Stimulated activated naive CD8-positive, alpha-beta T cell treated with anti-CD3 and anti-CD28 coated beads, Interleukin-15, Interleukin-2, amounts not matched to agents 100 U/mL and 50 U/mL, for 24 hours (primary cell): Measurements from ENCODE around the gene HMGXB4.
"Not testable (repeated sequence)": the region's sequence is repeated elsewhere in the genome, so short reads cannot be mapped to it uniquely, and the experiment has no call there.

Experiments
- ATAC-seq: fragments of 150-1000 bp; cut with Tn5 transposase; one replicate; pipeline ENCODE4 v1.10.0; 2021
- DNase-seq: peaks from one replicate; pipeline ENCODE4 v3.0.0; 2021

The HMGXB4 gene, protein sequence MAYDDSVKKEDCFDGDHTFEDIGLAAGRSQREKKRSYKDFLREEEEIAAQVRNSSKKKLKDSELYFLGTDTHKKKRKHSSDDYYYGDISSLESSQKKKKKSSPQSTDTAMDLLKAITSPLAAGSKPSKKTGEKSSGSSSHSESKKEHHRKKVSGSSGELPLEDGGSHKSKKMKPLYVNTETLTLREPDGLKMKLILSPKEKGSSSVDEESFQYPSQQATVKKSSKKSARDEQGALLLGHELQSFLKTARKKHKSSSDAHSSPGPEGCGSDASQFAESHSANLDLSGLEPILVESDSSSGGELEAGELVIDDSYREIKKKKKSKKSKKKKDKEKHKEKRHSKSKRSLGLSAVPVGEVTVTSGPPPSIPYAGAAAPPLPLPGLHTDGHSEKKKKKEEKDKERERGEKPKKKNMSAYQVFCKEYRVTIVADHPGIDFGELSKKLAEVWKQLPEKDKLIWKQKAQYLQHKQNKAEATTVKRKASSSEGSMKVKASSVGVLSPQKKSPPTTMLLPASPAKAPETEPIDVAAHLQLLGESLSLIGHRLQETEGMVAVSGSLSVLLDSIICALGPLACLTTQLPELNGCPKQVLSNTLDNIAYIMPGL

DNA sequence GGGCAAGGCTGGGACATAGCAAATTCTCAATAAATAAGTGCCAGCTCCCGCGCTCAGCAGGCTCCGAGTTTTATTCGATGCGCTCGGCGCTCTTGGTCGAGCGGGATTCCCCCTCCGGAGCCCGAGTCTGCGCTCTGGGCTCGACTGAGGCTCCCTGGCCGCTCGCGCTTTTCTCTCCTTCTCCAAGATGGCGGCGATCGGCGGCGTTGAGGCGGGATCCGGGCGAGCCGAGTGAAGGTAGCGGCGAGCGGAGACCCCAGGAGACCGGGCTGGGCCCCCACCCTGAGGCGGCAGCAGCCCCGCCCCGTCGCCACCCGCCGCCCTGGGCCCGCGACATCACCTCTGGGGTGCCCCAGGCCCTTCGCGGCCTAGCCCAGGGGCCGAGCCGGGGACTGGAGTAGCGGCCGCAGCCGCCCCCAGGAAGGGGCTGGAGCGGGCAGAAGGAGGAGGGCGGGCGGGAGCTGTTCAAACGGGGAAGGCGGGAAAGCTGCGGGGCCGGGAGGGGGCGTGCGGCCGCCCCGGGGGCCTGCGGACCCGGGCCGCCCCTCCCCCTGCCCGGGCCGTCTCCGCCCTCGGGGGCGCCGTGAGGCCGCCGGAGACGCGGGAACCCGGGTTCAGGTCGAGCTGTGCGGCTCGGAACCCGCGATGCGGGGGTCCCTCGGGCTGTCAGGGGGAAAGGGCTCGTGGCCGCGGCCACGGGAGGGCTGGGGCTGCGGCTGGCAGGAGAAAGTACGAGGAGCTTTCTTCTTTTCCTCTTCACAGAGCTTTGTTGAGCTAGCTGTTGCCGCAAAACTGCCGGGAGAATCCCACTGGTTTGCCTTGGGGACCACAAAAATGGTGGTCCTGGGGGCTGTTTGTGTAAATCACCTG, at the start of gene HMGXB4:
TSS of gene HMGXB4 (plus strand) at position 173 of the 870 bp plus-strand sequence. CDS start 4,898 bp downstream, outside the sequence.
- ATAC-seq, result peak; percentile 90
- peak; percentile 86 for DNase-seq

DNA sequence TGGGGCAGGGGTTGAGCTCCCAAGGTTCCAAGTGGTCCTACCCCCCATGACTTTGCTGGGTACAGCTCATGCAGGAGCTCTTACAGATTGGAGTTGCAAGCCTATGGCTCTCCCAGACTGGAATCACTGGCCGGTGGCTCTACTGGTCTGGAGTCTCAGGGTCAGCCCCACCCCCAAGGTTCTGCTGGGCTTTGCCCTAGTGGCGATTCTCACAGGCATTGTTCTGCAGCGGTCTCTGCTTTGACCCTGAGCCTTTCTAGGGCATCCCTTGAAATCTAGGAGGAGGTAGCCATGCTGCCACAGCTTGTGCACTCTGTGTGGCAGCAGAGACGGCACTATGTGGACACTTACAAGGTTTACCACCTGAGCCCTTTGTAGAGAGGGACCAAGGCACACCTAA, 49.3 kb upstream of the HMGXB4 start:
- no peak for DNase-seq
- ATAC-seq, result no peak

DNA sequence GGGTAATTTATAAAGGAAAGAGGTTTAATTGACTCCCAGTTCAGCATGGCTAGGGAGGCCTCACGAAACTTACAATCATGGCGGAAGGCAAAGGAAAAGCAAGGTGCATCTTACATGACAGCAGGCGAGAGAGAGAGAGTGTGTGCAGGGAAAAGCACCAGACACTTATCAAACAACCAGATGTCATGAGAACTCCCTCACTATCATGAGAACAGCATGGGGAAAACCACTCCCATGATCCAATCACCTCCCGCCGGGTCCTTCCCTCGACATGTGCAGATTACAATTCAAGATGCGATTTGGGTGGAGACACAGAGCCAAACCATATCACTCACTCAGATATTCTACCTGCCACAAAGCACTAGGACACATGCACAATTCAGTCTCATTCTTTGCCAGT, 48.1 kb upstream of the HMGXB4 start:
- no peak for DNase-seq
- ATAC-seq, result no peak

DNA sequence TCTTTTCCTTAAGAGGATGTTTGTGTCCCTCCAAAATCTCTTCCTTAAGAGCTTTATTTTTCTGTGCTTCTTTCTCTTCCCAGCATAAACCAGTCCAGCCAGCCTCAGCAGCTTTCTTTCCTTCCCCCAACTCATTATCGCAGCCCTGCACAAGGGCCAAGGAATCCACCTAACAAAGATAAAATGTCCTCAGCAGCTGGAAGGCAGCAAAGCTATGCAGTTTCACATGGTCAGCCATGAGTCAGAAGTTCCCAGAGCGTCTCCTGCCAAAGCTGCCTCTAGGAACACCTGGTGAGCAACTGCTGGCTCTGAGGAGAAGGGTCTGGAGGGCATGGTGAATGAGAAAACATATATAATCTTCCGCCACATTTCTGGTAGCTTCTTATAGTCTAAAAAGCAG, 45.3 kb upstream of the HMGXB4 start:
- no peak for DNase-seq
- ATAC-seq, result no peak

DNA sequence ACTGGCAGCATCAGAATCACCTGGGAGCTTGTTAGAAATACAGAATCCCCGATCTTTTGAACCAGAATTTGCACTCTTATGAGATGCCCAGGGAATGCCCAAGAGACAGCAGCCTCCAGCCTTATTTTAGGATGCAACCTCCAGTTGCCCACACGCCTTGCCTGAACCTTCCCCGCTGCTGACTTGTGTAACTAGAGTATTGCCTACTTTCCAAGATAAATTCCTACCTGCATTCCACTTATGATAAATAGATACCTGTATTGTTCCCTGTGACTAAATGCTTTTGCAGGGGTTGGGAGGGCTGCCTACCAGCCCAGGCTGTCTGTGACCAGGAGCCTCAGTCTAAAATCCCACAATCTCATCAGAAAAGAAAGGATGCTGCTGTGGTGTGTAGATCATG, 44.3 kb upstream of the HMGXB4 start:
- no peak for DNase-seq
- ATAC-seq, result no peak

DNA sequence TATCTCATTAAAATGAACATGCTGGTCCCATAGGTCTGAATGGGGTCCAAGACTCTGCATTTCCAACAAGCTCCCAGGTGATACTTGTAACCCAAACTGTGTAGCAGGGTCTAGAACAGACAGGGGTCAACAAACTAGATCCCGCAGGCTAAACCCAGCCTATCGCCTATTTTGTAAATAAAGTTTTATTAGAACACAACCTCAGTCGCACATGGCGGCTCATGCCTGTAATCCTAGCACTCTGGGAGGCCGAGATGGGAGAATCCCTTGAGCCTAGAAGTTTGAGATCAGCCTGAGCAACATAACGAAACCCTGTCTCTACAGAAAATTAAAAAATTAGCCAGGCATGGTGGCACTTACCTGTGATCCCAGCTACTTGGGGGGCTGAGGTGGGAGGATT, 42.3 kb upstream of the HMGXB4 start:
- ATAC-seq (no peak), DNase-seq (no peak)

DNA sequence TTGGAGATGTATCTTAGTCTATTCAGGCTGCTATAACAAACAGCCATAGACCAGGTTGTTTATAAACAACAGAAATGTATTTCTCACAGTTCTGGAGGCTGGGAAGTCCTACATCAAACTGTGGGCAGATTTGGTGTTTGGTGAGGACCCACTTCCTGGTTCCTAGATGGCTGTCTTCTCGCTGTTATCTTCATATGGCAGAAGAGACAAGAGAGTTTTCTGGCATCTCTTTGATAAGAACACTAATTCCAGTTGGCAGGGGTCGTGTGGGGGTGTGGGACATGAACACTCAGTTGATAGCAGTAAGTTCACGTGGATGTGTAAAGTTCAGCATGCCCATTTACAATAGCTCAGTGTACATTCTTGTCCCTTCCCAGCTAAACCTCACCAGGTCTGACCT, 41.3 kb upstream of the HMGXB4 start:
- DNase-seq (no peak), ATAC-seq (no peak)

DNA sequence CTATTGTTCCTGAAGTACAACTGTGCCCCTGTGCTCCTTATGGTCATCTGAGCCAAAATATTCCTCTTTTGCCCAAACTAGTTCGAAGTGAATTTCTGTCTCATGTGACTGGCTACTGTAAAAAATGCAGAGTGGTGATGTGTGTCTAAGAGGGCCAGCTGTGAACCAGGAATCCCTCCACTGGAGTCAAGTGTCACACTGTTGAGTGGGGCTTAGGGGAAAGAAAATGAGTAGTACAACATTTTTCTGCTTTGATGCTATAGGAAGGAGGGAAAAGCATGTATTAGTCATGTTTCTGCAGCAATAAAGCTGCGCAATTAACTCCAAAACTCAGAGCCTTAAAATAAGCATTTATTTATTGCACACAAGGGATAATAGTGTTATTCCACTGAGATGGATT, 39.8 kb upstream of the HMGXB4 start:
- no peak for ATAC-seq
- no peak for DNase-seq

DNA sequence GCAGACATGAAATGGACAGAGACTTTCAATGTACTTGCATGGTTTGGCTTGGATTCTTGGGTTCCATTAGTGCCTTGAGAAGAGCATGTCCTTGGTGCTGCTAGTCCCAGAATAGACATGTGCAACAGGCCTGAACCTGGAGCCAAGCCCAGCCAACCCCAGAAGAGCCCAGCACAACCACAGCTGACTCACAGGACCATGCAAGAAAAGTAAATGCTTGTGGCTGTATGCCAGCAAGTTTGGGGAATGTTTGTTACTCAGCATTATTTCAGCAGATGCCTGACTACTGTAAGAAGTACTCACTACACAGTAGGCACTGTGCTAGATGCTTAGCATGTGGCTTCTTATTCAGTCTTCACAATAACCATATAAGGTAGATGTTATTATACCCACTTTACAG, 39.2 kb upstream of the HMGXB4 start:
- ATAC-seq, result no peak
- no peak for DNase-seq

DNA sequence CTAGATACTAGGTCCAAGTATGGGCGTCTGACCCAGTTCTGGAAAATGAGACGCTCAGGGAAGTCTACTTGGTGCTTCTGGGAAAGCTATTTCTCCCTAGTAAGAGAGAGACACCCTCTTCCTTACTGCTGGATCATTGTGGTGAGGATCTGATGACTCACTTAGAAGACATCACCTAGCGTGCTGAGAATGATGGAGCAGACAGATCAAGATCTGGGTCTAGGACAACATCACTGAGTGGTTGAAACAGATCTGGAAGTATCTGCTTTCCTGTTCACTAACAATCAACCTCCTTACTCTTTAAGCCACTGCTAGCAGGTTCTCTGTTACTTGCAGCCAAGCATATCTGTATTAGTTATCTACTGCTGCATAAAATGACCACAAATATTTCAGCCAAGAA, 38.3 kb upstream of the HMGXB4 start:
- ATAC-seq, result no peak
- DNase-seq, result no peak

DNA sequence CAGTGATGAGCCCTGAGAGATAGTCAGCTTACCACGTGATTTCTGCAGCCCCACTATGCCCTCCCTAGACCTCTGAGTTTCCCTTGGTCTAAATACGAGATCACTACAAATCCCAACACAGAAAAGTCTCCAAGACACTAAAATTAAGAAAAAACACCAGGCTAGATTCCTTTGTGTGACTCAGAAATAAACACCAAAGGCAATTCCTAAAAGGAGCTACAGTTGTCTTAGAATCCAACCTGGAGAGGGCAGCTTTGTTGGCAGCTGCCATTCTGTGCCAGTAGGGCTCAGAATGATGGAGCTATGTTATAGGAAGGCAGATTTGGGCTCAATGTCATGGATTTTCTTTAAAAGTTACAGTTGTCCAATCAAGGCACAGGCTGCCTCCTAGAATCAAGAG, 37.1 kb upstream of the HMGXB4 start:
- DNase-seq (no peak), ATAC-seq (no peak)

DNA sequence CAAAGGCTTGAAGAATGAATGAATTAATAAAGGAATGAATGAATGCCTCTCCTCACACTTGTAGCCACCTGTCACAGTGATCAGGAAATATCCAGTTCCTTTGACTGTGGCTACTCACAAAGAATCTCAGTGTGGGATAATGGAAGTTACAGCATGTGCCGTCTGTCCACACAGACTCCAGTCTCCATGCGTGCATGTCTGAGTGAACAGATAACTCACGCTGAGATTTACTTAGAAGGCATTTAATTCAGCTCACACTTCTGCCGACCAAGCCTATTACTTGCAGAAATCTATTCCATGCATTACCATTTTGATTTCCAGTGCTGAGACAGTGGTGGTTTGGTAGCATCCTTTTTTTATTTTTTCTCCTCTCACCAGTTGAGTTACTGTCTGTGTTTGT, 32.3 kb upstream of the HMGXB4 start:
- ATAC-seq, result no peak
- no peak for DNase-seq

DNA sequence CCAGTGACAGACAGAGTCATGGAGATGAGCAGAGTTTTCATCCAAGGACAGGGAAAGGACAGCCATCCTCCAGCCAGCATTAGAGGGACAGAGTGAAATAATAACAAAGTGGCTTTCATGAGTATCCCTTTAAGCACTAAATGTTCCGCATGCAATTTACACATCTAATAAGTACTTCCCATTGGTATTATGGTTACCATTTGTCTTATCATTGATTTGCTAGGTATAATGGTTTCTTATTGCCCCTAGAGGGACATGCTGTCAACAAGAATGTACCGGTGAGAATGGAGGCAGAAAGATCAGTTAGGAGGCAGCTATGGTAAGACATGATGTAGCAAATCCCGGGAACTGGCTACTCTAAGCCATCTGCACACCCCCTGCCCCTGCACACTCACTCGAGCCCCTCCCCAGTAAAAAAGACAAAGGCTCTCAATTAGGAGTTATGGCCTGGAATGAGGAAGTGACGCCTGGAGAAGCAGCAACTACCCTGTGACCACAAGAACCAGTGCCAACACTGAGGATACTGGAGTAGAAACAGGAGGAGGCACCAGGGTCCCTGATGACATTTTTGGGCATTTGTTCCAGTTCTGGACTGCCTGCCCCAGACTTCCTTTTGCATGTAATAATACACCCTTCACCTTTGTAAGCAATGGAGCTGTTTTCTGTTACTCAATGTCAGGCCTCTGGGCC, 30.2 kb upstream of the HMGXB4 start:
- DNase-seq, result no peak
- ATAC-seq, result no peak

DNA sequence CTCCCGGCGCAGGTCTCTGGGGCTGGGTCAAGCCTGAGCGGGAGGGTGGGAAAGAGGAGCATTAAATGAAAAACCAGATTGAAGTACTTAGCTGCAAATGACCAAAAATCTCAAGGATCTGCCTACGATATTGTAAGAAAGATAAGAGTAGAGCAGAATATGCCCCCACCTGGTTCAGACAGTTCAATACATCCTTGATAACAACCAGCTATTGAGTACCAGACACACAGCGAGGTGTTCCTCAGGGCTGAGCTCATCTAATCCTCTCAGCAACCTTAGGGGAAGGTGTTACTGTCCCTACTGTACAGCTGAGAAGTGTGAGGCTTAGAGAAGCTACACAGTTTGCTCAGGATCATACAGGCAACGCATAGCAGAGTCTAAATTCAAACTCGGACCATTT, 27.4 kb upstream of the HMGXB4 start:
- ATAC-seq (no peak), DNase-seq (no peak)

DNA sequence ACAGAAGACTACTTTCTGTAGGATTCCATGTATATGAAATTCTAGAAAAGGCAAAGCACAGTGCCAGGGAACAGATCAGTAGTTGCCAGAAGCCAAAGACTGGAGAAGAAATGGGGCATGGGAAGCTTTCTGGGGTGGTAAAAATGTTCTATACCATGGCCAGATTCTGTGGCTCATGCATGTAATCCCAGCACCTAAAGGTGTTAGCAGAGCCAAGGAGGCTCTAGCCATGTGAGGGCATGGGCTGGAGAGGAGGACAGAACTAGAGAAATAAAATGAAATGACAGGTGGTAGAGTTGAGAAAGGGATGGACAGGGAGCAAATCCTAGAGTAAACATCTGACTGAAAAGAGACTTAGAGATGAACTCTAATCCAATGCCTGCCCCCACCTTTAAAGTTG, 26.9 kb upstream of the HMGXB4 start:
- ATAC-seq (no peak), DNase-seq (no peak)

DNA sequence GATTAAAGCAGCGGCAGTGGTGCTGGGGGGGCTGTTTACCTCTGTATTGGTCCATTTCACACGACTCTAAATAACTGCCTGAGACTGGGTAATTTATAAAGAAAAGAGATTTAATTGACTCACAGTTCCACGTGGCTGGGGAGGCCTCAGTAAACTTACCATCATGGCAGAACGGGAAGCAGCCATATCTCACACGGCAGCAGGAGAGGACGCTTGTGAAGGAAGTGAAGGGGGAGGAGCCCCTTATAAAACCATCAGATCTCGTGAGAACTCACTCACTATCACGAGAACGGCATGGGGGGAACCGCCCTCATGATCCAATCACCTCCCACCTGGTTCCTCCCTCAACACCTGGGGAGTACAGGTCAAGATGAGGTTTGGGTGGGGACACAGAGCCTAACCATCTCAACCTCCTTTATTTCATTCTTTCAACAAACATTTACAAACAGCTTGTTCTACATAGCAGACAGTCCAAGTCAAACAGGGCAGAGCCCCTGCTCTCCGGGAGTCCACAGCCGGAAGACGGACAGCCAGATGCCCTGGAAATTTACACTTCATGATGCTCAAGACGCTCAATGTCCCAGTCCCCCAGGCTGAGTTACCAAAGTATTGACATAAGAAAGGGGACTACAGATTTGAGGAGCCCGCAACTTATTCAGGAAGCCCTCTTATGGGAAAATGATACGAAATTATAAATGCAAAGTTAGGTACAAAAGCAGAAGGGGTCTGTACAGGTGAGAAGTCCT, 26.3 kb upstream of the HMGXB4 start:
- ATAC-seq (no peak), DNase-seq (peak; percentile 6)

DNA sequence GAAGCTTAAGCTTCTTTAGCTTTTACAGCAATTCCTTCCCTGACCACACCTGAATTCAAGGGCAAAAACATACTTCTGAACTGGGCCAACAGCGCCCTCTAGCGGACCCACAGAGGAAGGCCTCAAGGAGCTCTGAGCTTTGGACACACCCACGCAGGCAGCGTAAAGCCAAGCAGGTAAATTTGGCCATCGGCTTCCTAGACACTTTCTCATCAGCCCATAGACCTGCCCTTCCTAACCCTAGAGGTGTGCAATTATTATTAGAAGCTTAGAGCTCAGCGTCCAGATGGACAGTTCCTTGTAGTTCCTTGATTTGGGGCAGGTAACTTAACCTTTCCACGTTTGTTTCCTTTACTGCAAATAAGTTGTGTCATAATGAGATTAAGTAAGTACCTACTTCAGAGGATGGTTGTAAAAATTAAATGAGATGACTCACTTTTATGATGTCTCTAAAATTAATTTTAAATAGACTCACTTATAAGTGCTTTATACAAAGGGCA, 25.7 kb upstream of the HMGXB4 start:
- ATAC-seq, result peak; percentile 72
- DNase-seq, result peak; percentile 79

DNA sequence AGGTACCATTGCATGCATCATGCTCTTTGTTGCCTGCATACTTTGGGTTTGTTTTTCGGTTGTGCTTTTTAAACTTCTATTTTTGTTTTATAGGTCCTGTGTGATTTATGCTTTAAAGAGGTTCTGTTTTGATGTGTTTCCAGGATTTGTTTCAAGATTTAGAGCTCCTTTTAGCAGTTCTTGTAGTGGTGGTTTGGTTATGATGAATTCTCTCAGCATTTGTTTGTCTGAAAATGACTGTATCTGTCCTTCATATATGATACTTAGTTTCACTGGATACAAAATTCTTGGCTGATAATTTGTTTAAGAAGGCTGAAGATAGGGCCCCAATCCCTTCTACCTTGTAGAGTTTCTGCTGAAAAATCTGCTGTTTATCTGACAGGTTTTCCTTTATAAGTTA, 18.5 kb upstream of the HMGXB4 start:
- not testable (repeated sequence) for ATAC-seq, DNase-seq

DNA sequence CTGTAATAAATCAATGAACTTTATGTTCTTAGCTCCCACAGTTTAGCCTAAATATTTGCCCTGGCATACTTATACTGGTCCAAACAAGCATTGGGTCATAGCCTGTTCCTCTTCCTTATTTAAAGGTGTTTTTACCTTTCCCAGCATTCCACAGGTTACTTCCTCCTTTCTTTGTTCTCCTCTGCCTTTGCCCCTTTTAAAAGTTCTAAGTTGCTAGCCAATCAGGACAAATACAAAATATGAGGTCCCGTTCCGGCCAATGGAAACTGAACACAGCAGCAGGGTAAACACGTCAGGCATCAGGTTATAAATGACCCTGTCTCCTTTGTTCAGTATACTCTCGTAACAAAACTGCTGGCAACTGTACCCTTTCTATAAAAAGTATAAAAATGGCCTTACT, 12.8 kb upstream of the HMGXB4 start:
- not testable (repeated sequence) for DNase-seq, ATAC-seq

DNA sequence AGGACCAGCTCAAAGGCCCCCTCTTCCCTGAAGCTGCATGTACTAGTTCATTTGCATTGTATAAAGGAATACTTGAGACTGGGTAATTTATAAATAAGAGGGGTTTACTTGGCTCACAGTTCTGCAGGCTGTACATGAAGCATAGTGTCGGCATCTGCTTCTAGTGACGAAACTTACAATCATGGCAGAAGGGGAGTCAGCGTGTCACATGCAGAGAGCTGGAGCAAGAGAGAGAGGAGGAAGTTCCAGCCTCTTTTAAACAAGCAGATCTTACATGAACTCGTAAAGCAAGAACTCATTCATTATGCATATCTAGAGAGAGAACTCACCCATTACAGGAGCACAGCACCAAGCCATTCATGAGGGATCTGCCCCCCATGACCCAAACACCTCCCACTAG, 7.1 kb upstream of the HMGXB4 start:
- DNase-seq (no peak), ATAC-seq (no peak)

DNA sequence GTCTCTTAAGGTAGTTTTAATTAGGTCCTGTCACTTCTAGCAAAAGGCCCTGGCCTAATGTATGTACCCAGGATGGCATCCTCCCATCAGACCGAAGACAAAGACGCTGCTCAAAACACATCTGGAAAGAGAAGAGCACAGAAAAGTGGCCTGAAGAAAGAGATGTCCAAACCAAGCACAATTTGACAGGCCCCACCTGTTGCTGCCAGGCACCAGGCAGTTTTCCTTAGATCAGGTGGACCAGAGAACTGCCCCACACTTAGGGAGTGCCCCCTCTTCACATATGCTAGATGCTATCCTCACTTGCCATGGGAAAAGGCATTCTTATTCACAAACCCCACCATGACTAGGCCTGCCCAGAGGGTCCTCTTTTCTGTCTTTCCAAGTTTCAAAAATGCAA, 3.3 kb upstream of the HMGXB4 start:
- ATAC-seq, result no peak
- DNase-seq, result no peak

DNA sequence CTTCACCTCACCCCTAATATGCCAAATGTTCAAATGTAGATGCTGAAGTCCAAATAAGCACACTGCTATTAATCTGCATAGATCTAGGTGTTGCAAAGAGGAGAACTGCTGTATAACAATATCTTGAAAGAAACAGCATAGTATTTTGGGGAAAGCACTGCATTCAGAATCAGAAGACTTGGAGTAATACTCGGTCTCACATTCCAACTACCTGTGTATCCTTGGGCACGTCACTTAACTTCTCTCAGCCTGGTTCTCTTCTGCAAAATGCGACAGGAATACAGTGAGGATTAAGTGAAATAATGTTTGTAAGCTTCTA, 332 bp upstream of the HMGXB4 start:
- peak; percentile 7 for ATAC-seq
- no peak for DNase-seq
